Fibroblast of lung (primary cell): ENCODE data around the gene ZP4. TPM values are rescaled to one million over a fixed set of nuclear protein-coding genes. Genes with fewer than 3 reads are reported as not detected.

ENCODE experiments used
- DNase-seq, 2 donors: peaks; one replicate each; pipeline versions ENCODE4 v3.0.0 to v3.0.0-alpha.2; 2010; ENCODE audit warnings: low read depth in 2 of 2
- H2AFZ ChIP-seq: 2 replicates; pipeline ENCODE4 v1.5.1; 2012; ENCODE audit warnings: low read length, control low read depth, inconsistent platforms
- H3K27ac ChIP-seq: 2 replicates; pipeline ENCODE4 v1.5.1; 2011; ENCODE audit warnings: low read length, control low read depth; ENCODE audit not compliant: insufficient read depth
- H3K27me3 ChIP-seq: 2 replicates; pipeline ENCODE4 v1.5.1; 2011; ENCODE audit warnings: mild to moderate bottlenecking, low read length; ENCODE audit not compliant: control insufficient read depth, insufficient read depth
- H3K36me3 ChIP-seq: 2 replicates; pipeline ENCODE4 v1.5.1; 2011; ENCODE audit warnings: low read length; ENCODE audit not compliant: control insufficient read depth, insufficient read depth
- H3K4me1 ChIP-seq: 2 replicates; pipeline ENCODE4 v1.5.1; 2011; ENCODE audit warnings: low read length; ENCODE audit not compliant: control insufficient read depth, insufficient read depth; ENCODE audit errors: extremely low read depth
- H3K4me2 ChIP-seq: 2 replicates; pipeline ENCODE4 v1.5.1; 2011; ENCODE audit warnings: low read length, control low read depth; ENCODE audit not compliant: insufficient read depth; ENCODE audit errors: extremely low read depth
- H3K4me3 ChIP-seq, 4 experiments: fragments of 200-600 bp in 1 of 4; sonication (generic) in 1 of 4; replicated peaks in 1 of 4; 2 replicates each; pipeline ENCODE4 v1.5.1; 2011 to 2016; ENCODE audit warnings: low read length in 4 of 4, low read depth in 3 of 4, mild to moderate bottlenecking in 3 of 4, control low read depth in 2 of 4, inconsistent platforms in 1 of 4, mixed read lengths in 1 of 4; ENCODE audit not compliant: insufficient read depth in 1 of 4; ENCODE audit errors: control extremely low read depth in 1 of 4
- H3K79me2 ChIP-seq: 2 replicates; pipeline ENCODE4 v1.5.1; 2012; ENCODE audit warnings: mild to moderate bottlenecking, low read length, inconsistent platforms; ENCODE audit not compliant: control insufficient read depth, insufficient read depth
- H3K9ac ChIP-seq: 2 replicates; pipeline ENCODE4 v1.5.1; 2011; ENCODE audit warnings: mild to moderate bottlenecking, low read length, control low read depth; ENCODE audit not compliant: insufficient read depth
- H3K9me3 ChIP-seq: 2 replicates; pipeline ENCODE4 v1.5.1; 2012; ENCODE audit warnings: low read depth, low read length; ENCODE audit not compliant: control insufficient read depth, insufficient read depth
- H4K20me1 ChIP-seq: 2 replicates; pipeline ENCODE4 v1.5.1; 2011; ENCODE audit warnings: low read length; ENCODE audit not compliant: control insufficient read depth, insufficient read depth; ENCODE audit errors: extremely low read depth
- CTCF ChIP-seq, 2 donors: IDR thresholded peaks in 1 of 2; conservative IDR thresholded peaks in 1 of 2; 1 replicate in 1 of 2; 2 replicates in 1 of 2; pipeline ENCODE4 v1.5.1; 2011 to 2012; ENCODE audit warnings: low read length in 2 of 2, control low read depth in 1 of 2, inconsistent platforms in 1 of 2, low read depth in 1 of 2, mild to moderate bottlenecking in 1 of 2
- EZH2 ChIP-seq: IDR thresholded peaks from 2 replicates; pipeline ENCODE4 v1.5.1; 2012; ENCODE audit warnings: low read length, control low read depth, mild to moderate bottlenecking; ENCODE audit errors: missing control alignments
- polyA plus RNA-seq, 2 donors: library from polyadenylated mRNA; depleted of rRNA in 1 of 2; stranded (reverse) in 1 of 2; unstranded in 1 of 2; fragments of >200 nt; gene quantifications; 2 replicates each; pipeline ENCODE4 v1.2.1, GENCODE V29; 2011 to 2012; ENCODE audit warnings: missing spikeins in 1 of 2
- total RNA-seq: library from RNA; depleted of rRNA; stranded (reverse); fragments of >200 nt; gene quantifications from 2 replicates; pipeline ENCODE4 v1.2.1, GENCODE V29; 2014

ZP4 gene
- total and polyA plus RNA-seq, 2 donors (not counting 1 experiment from before 2014, with no cell fraction given), result not detected

GRCh38 chr1:237888143-237888542 is 2.6 kb downstream of the ZP4 start:
- TF ChIP-seq CTCF (conservative IDR thresholded peaks at IDR 0.05 in 1 of 2, IDR thresholded peaks at IDR 0.05 in 1 of 2; ENCODE audit: low read depth in 1 of 2, low read length in 2 of 2) (no peak), EZH2 (no peak)
- Histone ChIP-seq H3K9me3 (no peaks in the 10 kb centered on the region), H3K79me2 (no peaks in the 10 kb centered on the region), H2AFZ (no peak overlapping the region), H3K4me1 (no peaks in the 10 kb centered on the region), H4K20me1 (no peaks in the 10 kb centered on the region), H3K9ac (no peak overlapping the region), H3K27ac (no peak overlapping the region), H3K4me2 (no peak overlapping the region), H3K4me3 (no peak overlapping the region), H3K27me3 (no peaks in the 10 kb centered on the region), H3K36me3 (no peaks in the 10 kb centered on the region)
- DNase-seq, result no peak

- TF ChIP-seq EZH2 (no peak), CTCF (conservative IDR thresholded peaks at IDR 0.05 in 1 of 2, IDR thresholded peaks at IDR 0.05 in 1 of 2; ENCODE audit: low read depth in 1 of 2, low read length in 2 of 2) (no peak)
Observed at GRCh38 chr1:237887542-237887941, 3.2 kb downstream of the ZP4 start.

GRCh38 chr1:237884237-237884636 is 6.5 kb downstream of the ZP4 start:
- no peaks in the 10 kb centered on the region for H3K36me3 ChIP-seq
- TF ChIP-seq EZH2, result no peak
- TF ChIP-seq CTCF (conservative IDR thresholded peaks at IDR 0.05 in 1 of 2, IDR thresholded peaks at IDR 0.05 in 1 of 2; ENCODE audit: low read depth in 1 of 2, low read length in 2 of 2), result no peak
- H3K79me2 ChIP-seq, result no peaks in the 10 kb centered on the region
- DNase-seq, result no peak
- H3K27me3 ChIP-seq, result no peaks in the 10 kb centered on the region
- no peak overlapping the region for H3K9ac ChIP-seq
- H2AFZ ChIP-seq, result no peak overlapping the region
- H4K20me1 ChIP-seq, result no peaks in the 10 kb centered on the region
- H3K27ac ChIP-seq, result no peak overlapping the region
- no peaks in the 10 kb centered on the region for H3K9me3 ChIP-seq
- H3K4me2 ChIP-seq, result no peak overlapping the region
- H3K4me1 ChIP-seq, result no peaks in the 10 kb centered on the region
- H3K4me3 ChIP-seq, result no peak overlapping the region

More at GRCh38 chr1:237887542-237887941, 3.2 kb downstream of the ZP4 start:
- Histone ChIP-seq H3K4me2 (no peak overlapping the region), H3K4me3 (no peak overlapping the region), H4K20me1 (no peaks in the 10 kb centered on the region), H2AFZ (no peak overlapping the region), H3K79me2 (no peaks in the 10 kb centered on the region), H3K36me3 (no peaks in the 10 kb centered on the region), H3K4me1 (no peaks in the 10 kb centered on the region), H3K27ac (no peak overlapping the region), H3K27me3 (no peaks in the 10 kb centered on the region), H3K9me3 (no peaks in the 10 kb centered on the region), H3K9ac (no peak overlapping the region)
- DNase-seq, result no peak
